Activated CD4-positive, alpha-beta memory T cell treated with anti-CD3 and anti-CD28 coated beads, Interleukin-2, amount 10 ng/mL, durations not matched to agents 7 days and 5 days (primary cell): ENCODE measurements around the gene SEMA4A. TPM values are rescaled to one million over a fixed set of nuclear protein-coding genes. Genes with fewer than 3 reads are reported as not detected.
A peak's percentile ranks its signal among the peaks of the same experiment; 100 is the strongest.

ENCODE experiments used
- CTCF ChIA-PET: fragments of 350-600 bp; sonication (Branson Sonifier 250); formaldehyde crosslinking; loops from one replicate; lab custom pipeline; 2021; ENCODE audit warnings: antibody characterized with exemption, inconsistent platforms; lab: Charles Lee
- POLR2A ChIA-PET: fragments of 350-600 bp; sonication (Branson Sonifier 250); formaldehyde crosslinking; loops from one replicate; lab custom pipeline; 2021; ENCODE audit warnings: antibody characterized with exemption; lab: Charles Lee
- DNase-seq: peaks from one replicate; pipeline ENCODE4 v3.0.0-alpha.2; 2020
- H3K27ac Mint-ChIP-seq: one replicate; pipeline ENCODE4 v1.8.0; 2021; ENCODE audit warnings: mild to moderate bottlenecking, mixed read lengths
- H3K27me3 Mint-ChIP-seq: one replicate; pipeline ENCODE4 v1.8.0; 2021; ENCODE audit warnings: mixed read lengths
- H3K36me3 Mint-ChIP-seq: one replicate; pipeline ENCODE4 v1.8.0; 2021; ENCODE audit warnings: low read depth, mixed read lengths
- H3K4me1 Mint-ChIP-seq: one replicate; pipeline ENCODE4 v1.8.0; 2021; ENCODE audit warnings: mixed read lengths
- H3K4me3 Mint-ChIP-seq: one replicate; pipeline ENCODE4 v1.8.0; 2021; ENCODE audit warnings: mild to moderate bottlenecking, mixed read lengths
- H3K9me3 Mint-ChIP-seq: one replicate; pipeline ENCODE4 v1.8.0; 2021; ENCODE audit warnings: mixed read lengths
- total RNA-seq, 2 experiments: library from RNA; stranded (reverse); gene quantifications; one replicate each; pipeline ENCODE4 v1.2.3, GENCODE V29; 2021

The SEMA4A gene
- total RNA-seq, 2 experiments from 2014 or later, result 20.8 to 21.5 TPM

- POLR2A ChIA-PET, result interaction anchor here (1.4 to 9.3 kb wide), 3 partner anchors 16 to 27 kb away, joined by 3 to 156 read pairs (median 15); partner anchors contain the start of gene PMF1
- Mint-ChIP-seq H3K9me3 (no peaks in the 10 kb centered on the region), H3K4me1 (peaks cover 78% of the 10 kb centered on the region), H3K36me3 (peaks cover 49% of the 10 kb centered on the region), H3K27me3 (no peaks in the 10 kb centered on the region), H3K27ac (no peak overlapping the region), H3K4me3 (peak overlapping the region; percentile 85)
- CTCF ChIA-PET, result interaction anchor here (5.1 kb wide), 1 partner anchor 29 kb away, joined by 41 read pairs; no protein-coding TSS in a partner anchor
- DNase-seq, result no peak
These were observed 42.5 kb downstream of the SEMA4A start for GRCh38 chr1:156195853-156196252.

GRCh38 chr1:156196445-156196844 lies 43.1 kb downstream of the SEMA4A start:
- DNase-seq, result no peak
- Mint-ChIP-seq H3K36me3 (peaks cover 49% of the 10 kb centered on the region), H3K4me3 (no peak overlapping the region), H3K9me3 (no peaks in the 10 kb centered on the region), H3K27ac (no peak overlapping the region), H3K27me3 (no peaks in the 10 kb centered on the region), H3K4me1 (peaks cover 78% of the 10 kb centered on the region)
- CTCF ChIA-PET, result interaction anchor here (0.6 to 5.1 kb wide), 3 partner anchors 9 to 45 kb away, joined by 4 to 41 read pairs (median 5); no protein-coding TSS in a partner anchor
- POLR2A ChIA-PET, result interaction anchor here (1.4 to 9.3 kb wide), 2 partner anchors 16 to 26 kb away, joined by 3 to 156 read pairs; partner anchors contain the start of gene PMF1

GRCh38 chr1:156198831-156199349 lies 45.5 kb downstream of the SEMA4A start:
- peak overlapping the region; percentile 30 for H3K4me3 Mint-ChIP-seq

GRCh38 chr1:156200044-156200443 lies 46.7 kb downstream of the SEMA4A start:
- CTCF ChIA-PET, result interaction anchor here (5.1 kb wide), 1 partner anchor 25 kb away, joined by 41 read pairs; no protein-coding TSS in a partner anchor
- Mint-ChIP-seq H3K4me3 (no peak overlapping the region), H3K4me1 (peaks cover 54% of the 10 kb centered on the region), H3K27me3 (no peaks in the 10 kb centered on the region), H3K9me3 (no peaks in the 10 kb centered on the region), H3K36me3 (peaks cover 42% of the 10 kb centered on the region), H3K27ac (peak overlapping the region; percentile 45)
- POLR2A ChIA-PET, result interaction anchor here (1.4 to 9.3 kb wide), 4 partner anchors 12 to 83 kb away, joined by 9 to 156 read pairs (median 16); partner anchors contain the start of genes PMF1, SMG5 and TMEM79
- no peak for DNase-seq

More at GRCh38 chr1:156198831-156199349, 45.5 kb downstream of the SEMA4A start:
- Mint-ChIP-seq H3K27me3 (no peaks in the 10 kb centered on the region), H3K27ac (peak overlapping the region; percentile 84), H3K36me3 (peaks cover 48% of the 10 kb centered on the region), H3K9me3 (no peaks in the 10 kb centered on the region), H3K4me1 (peaks cover 63% of the 10 kb centered on the region)
- ChIA-PET CTCF (interaction anchor here (2.1 to 5.1 kb wide), 2 partner anchors 26 to 57 kb away, joined by 5 to 41 read pairs; no protein-coding TSS in a partner anchor), POLR2A (interaction anchor here (1.2 to 9.3 kb wide), 7 partner anchors 8 to 84 kb away, joined by 3 to 156 read pairs (median 9); partner anchors contain the start of genes PMF1, SMG5 and TMEM79)
- peak; percentile 42 for DNase-seq

GRCh38 chr1:156203331-156203730 lies 49.9 kb downstream of the SEMA4A start:
- no peak for DNase-seq
- CTCF ChIA-PET, result interaction anchor here (1.5 to 6.3 kb wide), 3 partner anchors 9 to 21 kb away, joined by 4 to 23 read pairs (median 4); partner anchors contain the start of genes PMF1 and SLC25A44
- POLR2A ChIA-PET, result interaction anchor here (0.7 to 1.5 kb wide), 3 partner anchors 9 to 10 kb away, joined by 3 to 8 read pairs (median 7); partner anchors contain the start of genes PMF1 and SLC25A44
- no peak overlapping the region for H3K4me3 Mint-ChIP-seq
- peaks cover 36% of the 10 kb centered on the region for H3K36me3 Mint-ChIP-seq
- peaks cover 31% of the 10 kb centered on the region for H3K4me1 Mint-ChIP-seq
- H3K27ac Mint-ChIP-seq, result no peak overlapping the region
- no peaks in the 10 kb centered on the region for H3K9me3 Mint-ChIP-seq
- no peaks in the 10 kb centered on the region for H3K27me3 Mint-ChIP-seq

GRCh38 chr1:156204686-156205085 lies 51.3 kb downstream of the SEMA4A start:
- CTCF ChIA-PET, result interaction anchor here (1.5 to 6.3 kb wide), 2 partner anchors 7 to 20 kb away, joined by 5 to 23 read pairs; no protein-coding TSS in a partner anchor
- no peaks in the 10 kb centered on the region for H3K27me3 Mint-ChIP-seq
- DNase-seq, result no peak
- H3K4me1 Mint-ChIP-seq, result peaks cover 17% of the 10 kb centered on the region
- H3K27ac Mint-ChIP-seq, result no peak overlapping the region
- no peak overlapping the region for H3K4me3 Mint-ChIP-seq
- H3K36me3 Mint-ChIP-seq, result peaks cover 36% of the 10 kb centered on the region
- POLR2A ChIA-PET, result interaction anchor here (1.2 to 1.6 kb wide), 3 partner anchors 8 to 11 kb away, joined by 3 to 7 read pairs (median 6); partner anchors contain the start of genes PMF1 and SLC25A44
- H3K9me3 Mint-ChIP-seq, result no peaks in the 10 kb centered on the region

GRCh38 chr1:156211243-156211642 lies 57.9 kb downstream of the SEMA4A start:
- CTCF ChIA-PET, result no interaction called here
- no peaks in the 10 kb centered on the region for H3K27me3 Mint-ChIP-seq
- H3K4me3 Mint-ChIP-seq, result no peak overlapping the region
- peak overlapping the region; percentile 94 for H3K27ac Mint-ChIP-seq
- no peak for DNase-seq
- POLR2A ChIA-PET, result interaction anchor here (0.9 to 8.8 kb wide), 4 partner anchors 8 to 71 kb away, joined by 4 to 156 read pairs (median 62); partner anchors contain the start of genes SLC25A44 and SMG5
- H3K36me3 Mint-ChIP-seq, result peaks cover 67% of the 10 kb centered on the region
- no peaks in the 10 kb centered on the region for H3K9me3 Mint-ChIP-seq
- H3K4me1 Mint-ChIP-seq, result peaks cover 32% of the 10 kb centered on the region

GRCh38 chr1:156212130-156212529 lies 58.7 kb downstream of the SEMA4A start:
- Mint-ChIP-seq H3K36me3 (peaks cover 67% of the 10 kb centered on the region), H3K9me3 (no peaks in the 10 kb centered on the region), H3K27me3 (no peaks in the 10 kb centered on the region), H3K27ac (peak overlapping the region; percentile 94), H3K4me3 (peak overlapping the region; percentile 87), H3K4me1 (peaks cover 37% of the 10 kb centered on the region)
- no peak for DNase-seq
- ChIA-PET CTCF (interaction anchor here (0.6 to 2.9 kb wide), 7 partner anchors 9 to 245 kb away, joined by 3 to 68 read pairs (median 5); partner anchors contain the start of gene SLC25A44), POLR2A (interaction anchor here (0.7 to 8.8 kb wide), 22 partner anchors 8 to 378 kb away, joined by 3 to 156 read pairs (median 6); partner anchors contain the start of genes LMNA, SLC25A44 and SMG5)

- peak; percentile 97 for DNase-seq
- Mint-ChIP-seq H3K4me3 (peak within 1 kb of the TSS; percentile 87), H3K4me1 (peaks cover 46% of the 10 kb centered on the region), H3K27ac (peak within 1 kb of the TSS; percentile 94), H3K27me3 (no peaks in the 10 kb centered on the region), H3K9me3 (no peaks in the 10 kb centered on the region), H3K36me3 (peaks cover 64% of the 10 kb centered on the region)
- ChIA-PET POLR2A (interaction anchor here (0.5 to 8.8 kb wide), 33 partner anchors 9 to 595 kb away, joined by 3 to 156 read pairs (median 5); partner anchors contain the start of genes LMNA, SEMA4A, SLC25A44 and SMG5), CTCF (interaction anchor here (0.6 to 2.9 kb wide), 17 partner anchors 10 to 244 kb away, joined by 3 to 68 read pairs (median 4); partner anchors contain the start of gene SLC25A44)
These were observed 59.7 kb downstream of the SEMA4A start, which contains the start of gene PMF1 for GRCh38 chr1:156212833-156213643. TSS of gene PMF1 (plus strand) at chr1:156213007. CDS start at chr1:156213016, 9 bp downstream.

GRCh38 chr1:156213644-156213966 lies 60.2 kb downstream of the SEMA4A start:
- H3K4me1 Mint-ChIP-seq, result peaks cover 50% of the 10 kb centered on the region
- H3K36me3 Mint-ChIP-seq, result peaks cover 64% of the 10 kb centered on the region
- H3K4me3 Mint-ChIP-seq, result peak overlapping the region; percentile 87
- H3K9me3 Mint-ChIP-seq, result no peaks in the 10 kb centered on the region
- POLR2A ChIA-PET, result interaction anchor here (0.6 to 8.8 kb wide), 17 partner anchors 10 to 354 kb away, joined by 3 to 156 read pairs (median 7); partner anchors contain the start of genes LMNA, SEMA4A, SLC25A44 and SMG5
- no peaks in the 10 kb centered on the region for H3K27me3 Mint-ChIP-seq
- CTCF ChIA-PET, result interaction anchor here (0.6 to 2.9 kb wide), 11 partner anchors 10 to 244 kb away, joined by 3 to 68 read pairs (median 4); no protein-coding TSS in a partner anchor
- DNase-seq, result no peak
- H3K27ac Mint-ChIP-seq, result peak overlapping the region; percentile 94

- Mint-ChIP-seq H3K9me3 (no peaks in the 10 kb centered on the region), H3K36me3 (peaks cover 60% of the 10 kb centered on the region), H3K27me3 (no peaks in the 10 kb centered on the region), H3K27ac (peak overlapping the region; percentile 94), H3K4me3 (peak overlapping the region; percentile 87), H3K4me1 (peaks cover 52% of the 10 kb centered on the region)
- ChIA-PET CTCF (interaction anchor here (1.5 to 2.9 kb wide), 2 partner anchors 11 to 68 kb away, joined by 8 to 68 read pairs; no protein-coding TSS in a partner anchor), POLR2A (interaction anchor here (1.0 to 8.8 kb wide), 13 partner anchors 9 to 111 kb away, joined by 3 to 156 read pairs (median 12); partner anchors contain the start of genes SEMA4A, SLC25A44 and SMG5)
- DNase-seq, result peak; percentile 26
These were observed 60.8 kb downstream of the SEMA4A start for GRCh38 chr1:156214024-156214748.
